ENCODE data around the gene TMPRSS11D. TPM values are rescaled to one million over a fixed set of nuclear protein-coding genes. Genes with fewer than 3 reads are reported as not detected.

Gene TMPRSS11D
- total RNA-seq, 6 experiments from 2014 or later = not detected

DNA sequence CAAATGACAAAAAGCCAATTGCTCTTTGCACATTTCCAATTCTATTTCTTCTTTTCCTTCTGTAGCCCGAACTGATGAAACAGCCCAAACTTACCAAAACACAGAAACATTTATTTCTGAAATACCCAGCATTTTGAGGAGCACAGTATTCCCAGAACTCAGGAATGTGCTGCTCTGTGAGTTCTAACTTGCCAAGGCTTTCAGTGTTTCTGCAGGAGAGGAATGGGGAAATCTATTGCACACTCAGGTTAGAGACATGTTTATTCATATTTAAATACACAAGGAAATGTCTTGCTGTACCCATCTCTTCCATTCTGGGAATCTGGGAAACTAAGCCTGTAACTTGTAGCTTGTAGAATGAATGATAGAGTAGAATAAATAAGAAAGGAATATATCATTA is 10.7 kb downstream of the TMPRSS11D start:
- no peaks in the 10 kb centered on the region for H3K27me3 ChIP-seq
- TF ChIP-seq, protein P1, sequence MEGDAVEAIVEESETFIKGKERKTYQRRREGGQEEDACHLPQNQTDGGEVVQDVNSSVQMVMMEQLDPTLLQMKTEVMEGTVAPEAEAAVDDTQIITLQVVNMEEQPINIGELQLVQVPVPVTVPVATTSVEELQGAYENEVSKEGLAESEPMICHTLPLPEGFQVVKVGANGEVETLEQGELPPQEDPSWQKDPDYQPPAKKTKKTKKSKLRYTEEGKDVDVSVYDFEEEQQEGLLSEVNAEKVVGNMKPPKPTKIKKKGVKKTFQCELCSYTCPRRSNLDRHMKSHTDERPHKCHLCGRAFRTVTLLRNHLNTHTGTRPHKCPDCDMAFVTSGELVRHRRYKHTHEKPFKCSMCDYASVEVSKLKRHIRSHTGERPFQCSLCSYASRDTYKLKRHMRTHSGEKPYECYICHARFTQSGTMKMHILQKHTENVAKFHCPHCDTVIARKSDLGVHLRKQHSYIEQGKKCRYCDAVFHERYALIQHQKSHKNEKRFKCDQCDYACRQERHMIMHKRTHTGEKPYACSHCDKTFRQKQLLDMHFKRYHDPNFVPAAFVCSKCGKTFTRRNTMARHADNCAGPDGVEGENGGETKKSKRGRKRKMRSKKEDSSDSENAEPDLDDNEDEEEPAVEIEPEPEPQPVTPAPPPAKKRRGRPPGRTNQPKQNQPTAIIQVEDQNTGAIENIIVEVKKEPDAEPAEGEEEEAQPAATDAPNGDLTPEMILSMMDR (IDR thresholded peaks at IDR 0.05) = no peak
- no peak for TF ChIP-seq POLR2A (IDR thresholded peaks at IDR 0.05)
- no peak overlapping the region for H3K27ac ChIP-seq
- no peaks in the 10 kb centered on the region for H3K4me1 ChIP-seq
- intact Hi-C loops (cut with DNase I) = no loop called here
- ATAC-seq = no peak
- no peak overlapping the region for H3K4me3 ChIP-seq
- no peaks in the 10 kb centered on the region for H3K9me3 ChIP-seq
- no peak for DNase-seq
- H3K36me3 ChIP-seq = no peaks in the 10 kb centered on the region
- 50% methylated on average over 1 of the region's 1 CpG for WGBS (ENCODE audit: insufficient coverage, low coverage, low lambda C conversion rate, missing lambda C conversion rate)

DNA sequence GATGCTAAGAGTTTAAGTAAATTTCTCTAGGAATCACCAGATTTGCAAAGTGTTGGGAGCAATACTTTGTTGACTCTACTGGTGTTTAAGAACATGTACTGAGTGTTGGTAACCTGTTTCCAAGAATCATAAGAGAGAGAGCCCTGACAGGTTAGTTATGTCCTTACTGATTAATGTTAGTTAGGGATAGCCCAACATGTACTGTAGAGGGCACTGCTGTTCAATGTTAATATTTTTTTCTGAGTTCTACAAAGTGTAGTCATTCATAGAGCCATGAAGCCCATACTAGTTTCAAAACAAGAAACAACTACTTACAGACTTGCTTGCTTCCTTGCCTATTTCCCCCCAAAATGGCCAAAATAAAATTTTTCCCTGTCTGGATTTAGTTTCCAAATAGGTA is 11.9 kb downstream of the TMPRSS11D start:
- Histone ChIP-seq H3K27me3 (no peaks in the 10 kb centered on the region), H3K9me3 (no peaks in the 10 kb centered on the region), H3K27ac (no peak overlapping the region), H3K4me1 (no peaks in the 10 kb centered on the region), H3K36me3 (no peaks in the 10 kb centered on the region), H3K4me3 (no peak overlapping the region)
- TF ChIP-seq, protein P1 (IDR thresholded peaks at IDR 0.05) = peak; percentile 17 to 33 (median 26)
- no peak for TF ChIP-seq POLR2A (IDR thresholded peaks at IDR 0.05)
- DNase-seq (no peak), ATAC-seq (peak; percentile 39 to 56 (median 54))
- intact Hi-C loops (cut with DNase I) = no loop called here

DNA sequence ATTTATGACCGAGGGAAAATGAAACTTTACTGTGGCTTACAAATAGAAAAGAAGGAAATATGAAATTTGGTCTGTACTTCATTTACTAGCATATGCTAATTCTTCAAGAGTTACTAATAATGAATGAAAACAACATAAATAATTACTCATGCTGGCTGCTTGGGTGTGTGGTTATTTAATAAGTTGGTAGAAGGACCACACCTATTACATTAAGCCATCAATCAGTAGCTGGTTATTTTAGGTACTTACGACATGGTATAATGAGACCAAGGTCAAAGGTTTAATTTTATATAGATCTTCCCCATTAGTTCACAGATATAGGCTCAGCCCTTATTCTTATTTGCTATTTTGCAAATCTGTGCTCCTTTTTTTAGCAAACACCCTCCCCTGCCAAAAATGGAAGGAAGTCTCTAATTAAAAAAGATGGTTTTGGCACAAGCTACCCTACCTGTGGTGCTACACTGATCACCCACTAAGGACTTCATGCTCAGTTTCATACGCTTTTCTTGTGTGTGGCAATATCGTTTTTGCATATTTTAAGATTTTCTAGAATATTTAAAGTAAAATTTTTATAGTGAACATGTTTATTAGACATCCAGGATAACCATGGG is 14.1 kb downstream of the TMPRSS11D start:
- WGBS (ENCODE audit: insufficient coverage, low coverage, low lambda C conversion rate, missing lambda C conversion rate) = 61% methylated on average over 4 of the region's 4 CpGs

DNA sequence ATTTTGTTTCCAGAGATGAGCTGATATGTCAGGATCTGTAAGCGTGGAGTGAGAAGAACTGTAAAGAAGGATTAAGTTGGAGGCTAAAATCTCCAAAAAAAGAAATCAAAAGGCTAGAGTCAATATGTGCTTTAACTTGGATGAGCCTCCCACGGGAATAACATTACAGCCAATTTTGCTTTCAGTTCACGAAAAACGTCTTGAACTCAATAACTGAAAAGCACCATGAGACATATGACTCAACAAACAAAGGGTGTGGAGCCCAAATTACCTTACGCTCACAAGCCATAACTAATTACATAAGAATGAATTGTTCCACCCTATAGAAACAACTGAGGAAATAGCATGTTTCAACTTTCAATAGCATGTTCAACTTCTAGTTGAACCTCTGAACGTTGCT is 22.3 kb downstream of the TMPRSS11D start:
- no peak for ATAC-seq
- Histone ChIP-seq H3K27me3 (no peaks in the 10 kb centered on the region), H3K4me1 (no peaks in the 10 kb centered on the region), H3K36me3 (no peaks in the 10 kb centered on the region), H3K9me3 (no peaks in the 10 kb centered on the region), H3K4me3 (no peak overlapping the region), H3K27ac (no peak overlapping the region)
- 60% methylated on average over 5 of the region's 6 CpGs for WGBS (ENCODE audit: insufficient coverage, low coverage, low lambda C conversion rate, missing lambda C conversion rate)
- intact Hi-C loops (cut with DNase I) = no loop called here
- TF ChIP-seq, protein P1 (IDR thresholded peaks at IDR 0.05) = no peak
- TF ChIP-seq POLR2A (IDR thresholded peaks at IDR 0.05) = no peak
- DNase-seq = no peak

More for the DNA sequence above, 14.1 kb downstream of the TMPRSS11D start:
- Histone ChIP-seq H3K9me3 (no peaks in the 10 kb centered on the region), H3K27me3 (no peaks in the 10 kb centered on the region), H3K4me3 (no peak overlapping the region), H3K27ac (no peak overlapping the region), H3K36me3 (no peaks in the 10 kb centered on the region), H3K4me1 (no peaks in the 10 kb centered on the region)
- TF ChIP-seq, protein P1 (IDR thresholded peaks at IDR 0.05) = no peak
- TF ChIP-seq POLR2A (IDR thresholded peaks at IDR 0.05) = no peak
- ATAC-seq (no peak), DNase-seq (no peak)
- intact Hi-C loops (cut with DNase I) = no loop called here

DNA sequence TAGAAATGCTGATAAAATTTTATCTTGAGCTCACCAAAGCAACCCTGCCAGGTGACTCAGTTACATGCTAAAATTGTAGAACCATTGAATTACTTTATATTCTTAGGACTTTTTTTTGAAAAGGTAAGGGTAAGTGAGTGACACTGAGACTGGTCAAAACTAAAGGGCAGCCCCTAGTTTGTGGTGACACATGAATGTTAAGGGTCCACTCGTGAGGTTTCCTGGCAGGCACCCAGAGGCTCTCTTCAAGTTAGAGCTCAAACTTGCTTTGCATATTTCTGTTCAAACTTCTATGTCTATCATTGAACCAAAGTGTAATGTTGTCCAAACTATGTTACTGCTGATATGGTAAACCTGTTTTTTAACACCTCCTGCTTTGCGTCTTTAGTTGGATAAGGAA is 30.5 kb downstream of the TMPRSS11D start:
- ATAC-seq = no peak
- TF ChIP-seq, protein P1 (IDR thresholded peaks at IDR 0.05) = no peak
- no peak for TF ChIP-seq POLR2A (IDR thresholded peaks at IDR 0.05)
- no peaks in the 10 kb centered on the region for H3K9me3 ChIP-seq
- H3K36me3 ChIP-seq = no peaks in the 10 kb centered on the region
- intact Hi-C loops (cut with DNase I) = no loop called here
- WGBS (ENCODE audit: insufficient coverage, low coverage, low lambda C conversion rate, missing lambda C conversion rate) = 63% methylated on average over 2 of the region's 2 CpGs
- no peaks in the 10 kb centered on the region for H3K27me3 ChIP-seq
- no peak overlapping the region for H3K4me3 ChIP-seq
- no peak overlapping the region for H3K27ac ChIP-seq
- no peaks in the 10 kb centered on the region for H3K4me1 ChIP-seq
- no peak for DNase-seq

Data from right lobe of liver (tissue), 6 donors.